Esophagus (tissue), 2 donors: Measurements from ENCODE around the gene SBDS. TPM values are rescaled to one million over a fixed set of nuclear protein-coding genes. Genes with fewer than 3 reads are reported as not detected.
A peak's percentile ranks its signal among the peaks of the same experiment; 100 is the strongest.
"Not testable (repeated sequence)": the region's sequence is repeated elsewhere in the genome, so short reads cannot be mapped to it uniquely, and the experiment has no call there.

ENCODE experiments used
- H3K27ac ChIP-seq, 2 donors: one replicate each; pipeline ENCODE4 v1.5.1; 2013; ENCODE audit warnings: low read depth in 2 of 2, mild to moderate bottlenecking in 2 of 2, inconsistent platforms in 1 of 2, low read length in 1 of 2, moderate library complexity in 1 of 2
- H3K27me3 ChIP-seq, 2 donors: one replicate each; pipeline ENCODE4 v1.6.1; 2013; ENCODE audit warnings: low read length in 2 of 2, control low read depth in 1 of 2, mild to moderate bottlenecking in 1 of 2; ENCODE audit not compliant: insufficient read depth in 2 of 2, control insufficient read depth in 1 of 2
- H3K36me3 ChIP-seq, 2 donors: one replicate each; pipeline ENCODE4 v1.6.1; 2013; ENCODE audit warnings: low read length in 1 of 2; ENCODE audit not compliant: control insufficient read depth in 2 of 2, insufficient read depth in 2 of 2
- H3K4me1 ChIP-seq, 2 donors: one replicate each; pipeline ENCODE4 v1.6.1; 2013; ENCODE audit warnings: low read length in 1 of 2; ENCODE audit not compliant: control insufficient read depth in 2 of 2, insufficient read depth in 2 of 2
- H3K4me3 ChIP-seq, 2 donors: one replicate each; pipeline ENCODE4 v1.5.1; 2013; ENCODE audit warnings: low read length in 2 of 2, mild to moderate bottlenecking in 2 of 2, low read depth in 1 of 2, moderate library complexity in 1 of 2
- H3K9me3 ChIP-seq, 2 donors: one replicate each; pipeline ENCODE4 v1.6.1; 2013; ENCODE audit warnings: mild to moderate bottlenecking in 2 of 2, low read depth in 1 of 2, low read length in 1 of 2, moderate library complexity in 1 of 2; ENCODE audit not compliant: control insufficient read depth in 2 of 2, insufficient read depth in 1 of 2
- WGBS, 2 donors: extraction: QIAGEN DNeasy Blood & Tissue Kit; methylation state at CpG; one replicate each; pipeline ENCODE4 v1.1.7; 2013; 5-methylcytosine and 5-hydroxymethylcytosine counted together
- polyA plus RNA-seq, 2 donors: library from polyadenylated mRNA; stranded (reverse); fragments of 200-250 nt; gene quantifications; one replicate each; pipeline ENCODE4 v1.2.3, GENCODE V29; 2013
- donor health status: healthy with polysubstance abuse.
- donor health status: Bipolar disorder and iron deficiency.

The SBDS gene
- polyA plus RNA-seq, 2 donors: 76.2 to 114 TPM

DNA sequence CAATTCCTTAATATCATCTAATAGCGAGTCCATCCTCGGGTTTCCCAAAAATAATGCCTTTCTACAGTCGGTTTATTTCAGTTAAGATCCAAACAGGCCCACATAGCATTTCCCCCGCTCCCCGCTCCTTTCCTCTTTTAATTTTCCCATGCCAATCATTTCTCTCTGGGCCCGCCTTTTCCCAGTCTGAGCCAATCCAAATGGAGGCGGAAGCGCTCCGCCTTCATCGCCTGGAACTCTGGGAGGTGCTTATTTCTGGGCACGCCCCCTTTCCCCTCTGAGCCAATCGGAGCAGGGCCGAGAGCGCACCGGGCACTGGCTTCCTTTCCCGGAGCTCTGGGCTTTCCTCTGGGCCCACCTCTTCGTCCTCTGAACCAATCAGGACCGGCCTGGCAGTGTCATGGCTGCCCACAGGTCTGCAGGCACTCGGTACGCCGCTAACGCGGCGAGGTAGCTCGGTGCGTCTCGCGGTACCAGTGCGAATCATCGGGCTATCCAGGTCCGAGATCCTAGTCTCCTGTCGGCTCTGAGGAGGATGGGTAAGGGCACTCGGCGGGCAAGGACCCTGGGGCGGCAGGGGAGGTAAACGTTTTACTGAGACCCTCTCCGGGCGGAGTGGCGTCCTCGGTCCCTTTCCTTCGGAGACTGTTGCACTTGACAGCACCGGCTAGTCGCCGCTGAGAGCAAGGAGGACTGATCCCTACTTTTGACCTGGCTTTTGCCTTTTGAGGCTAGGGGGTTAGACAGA, 1.2 kb upstream of the SBDS start, which contains the start of gene TYW1:
TYW1 (plus strand) TSS at position 390 of the 748 bp plus-strand sequence; CDS start at position 536, 146 bp downstream.
- H3K9me3 ChIP-seq, H3K27me3 ChIP-seq, H3K4me1 ChIP-seq, H3K36me3 ChIP-seq: not testable (repeated sequence)
- WGBS, 2 donors: 0% methylated on average over 44 of the region's 44 CpGs
- Histone ChIP-seq H3K27ac (peak within 1 kb of the TSS; percentile 87 to 88), H3K4me3 (peak within 1 kb of the TSS; percentile 70 to 78)

DNA sequence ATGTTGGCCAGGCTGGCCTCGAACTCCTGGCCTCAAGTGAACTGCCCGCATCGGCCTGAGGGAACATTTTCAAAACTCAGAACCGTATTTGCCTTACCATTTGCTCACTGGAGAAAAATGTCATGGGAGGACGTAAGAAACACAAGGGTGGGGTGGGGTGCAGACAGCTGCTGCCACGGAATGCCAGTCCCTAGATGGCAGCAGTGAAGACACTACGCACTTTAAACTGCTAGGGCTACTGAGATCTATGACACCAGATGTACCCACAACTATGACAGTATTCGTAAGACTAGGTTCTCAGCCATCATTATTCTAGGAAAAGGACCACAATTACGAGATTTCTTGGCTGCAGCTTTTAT, 716 bp downstream of the SBDS start:
- H3K27ac ChIP-seq: peak overlapping the region; percentile 96 to 99
- peak overlapping the region; percentile 74 to 81 for H3K4me3 ChIP-seq
- not testable (repeated sequence) for H3K4me1 ChIP-seq, H3K27me3 ChIP-seq, H3K36me3 ChIP-seq, H3K9me3 ChIP-seq
- WGBS, 2 donors: 1 to 2% methylated on average over 9 of the region's 9 CpGs

DNA sequence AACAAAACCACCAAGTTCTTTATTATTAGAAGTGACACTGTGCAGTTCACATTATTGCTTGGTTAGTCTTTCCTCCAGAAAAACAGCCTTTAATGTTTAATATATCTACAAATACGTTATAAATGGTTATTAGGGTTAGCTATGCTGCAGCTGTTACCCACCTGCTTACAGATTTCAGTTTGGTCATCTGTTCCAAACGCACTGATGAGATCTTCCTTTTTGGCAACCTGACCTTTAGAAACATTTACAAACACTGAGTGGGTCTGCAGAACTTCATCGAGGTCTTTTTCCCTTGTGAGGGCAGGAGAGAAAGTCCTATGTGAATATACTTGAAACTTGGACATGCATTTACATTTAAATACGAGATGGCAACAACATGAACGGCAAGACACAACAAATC, 1.3 kb downstream of the SBDS start:
- H3K36me3 ChIP-seq, H3K9me3 ChIP-seq, H3K27me3 ChIP-seq, H3K4me1 ChIP-seq: not testable (repeated sequence)
- Histone ChIP-seq H3K4me3 (peak overlapping the region in 1 of 2 donors; percentile 81), H3K27ac (peak overlapping the region in 1 of 2 donors; percentile 99)
- WGBS, 2 donors: 30 to 50% methylated on average over 4 to 5 of the region's 5 CpGs

DNA sequence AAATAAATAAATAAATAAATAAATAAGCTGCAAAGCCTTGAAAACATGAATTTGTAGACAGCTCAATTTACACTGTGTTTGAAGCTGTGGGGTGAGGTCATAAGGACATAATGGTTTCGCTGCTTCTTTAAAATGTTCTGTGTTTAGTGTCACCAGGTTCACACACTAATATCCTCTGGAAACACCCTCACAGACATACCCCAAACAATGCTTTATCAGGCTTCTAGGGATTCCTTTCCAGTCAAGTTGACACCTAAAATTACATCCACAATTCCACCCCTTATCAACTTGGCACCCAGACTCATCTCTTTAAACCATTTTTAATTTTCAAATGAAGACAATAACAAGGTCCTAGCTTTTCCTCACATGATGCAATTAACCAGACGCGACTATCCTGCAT, 5.8 kb downstream of the SBDS start:
- 82 to 100% methylated on average over 1 to 3 of the region's 3 CpGs for whole genome bisulfite sequencing, 2 donors
- H3K4me1 ChIP-seq, H3K27me3 ChIP-seq, H3K27ac ChIP-seq, H3K4me3 ChIP-seq, H3K9me3 ChIP-seq, H3K36me3 ChIP-seq: not testable (repeated sequence)

DNA sequence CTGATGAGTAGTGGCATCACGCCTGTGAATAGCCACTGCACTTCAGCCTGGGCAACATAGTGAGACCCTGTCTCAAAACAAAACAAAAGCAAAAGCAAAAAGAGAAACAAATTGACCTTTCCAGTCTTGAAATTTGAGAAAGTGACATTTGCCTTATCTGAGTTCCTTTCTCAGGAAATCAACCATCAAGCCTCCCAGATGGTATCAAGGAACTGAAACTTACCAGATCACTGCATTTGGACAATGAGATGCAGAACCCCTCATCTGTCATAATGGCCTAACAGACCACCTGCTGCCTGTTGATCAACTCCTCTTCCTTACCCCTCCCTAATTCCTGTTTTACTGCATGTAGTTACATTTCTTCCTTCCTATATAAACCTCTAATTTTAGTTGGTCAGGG, 15.1 kb downstream of the SBDS start:
- not testable (repeated sequence) for H3K27ac ChIP-seq, H3K36me3 ChIP-seq, H3K27me3 ChIP-seq, H3K4me3 ChIP-seq, H3K9me3 ChIP-seq, H3K4me1 ChIP-seq
- WGBS, 2 donors: 95 to 98% methylated on average over 1 of the region's 1 CpG

DNA sequence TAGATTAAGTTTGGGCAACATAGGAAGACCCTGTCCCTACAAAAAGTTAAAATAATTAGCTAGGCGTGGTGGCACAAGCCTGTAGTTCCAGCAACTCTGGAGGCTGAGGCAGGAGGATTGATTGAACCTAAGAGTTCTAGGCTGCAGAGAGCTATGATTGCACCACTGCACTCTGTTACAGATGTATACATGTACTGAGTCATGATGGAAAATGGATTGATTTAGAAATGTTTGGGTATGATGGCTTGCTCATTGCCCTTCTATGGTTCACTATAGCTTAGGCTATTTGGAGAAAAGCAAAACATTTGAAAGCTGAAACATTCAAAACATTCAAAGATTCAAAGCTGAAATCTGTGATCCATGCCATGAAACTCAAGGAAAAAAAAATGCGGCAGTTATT, 16.4 kb downstream of the SBDS start:
- H3K9me3 ChIP-seq, H3K36me3 ChIP-seq, H3K27me3 ChIP-seq, H3K4me3 ChIP-seq, H3K27ac ChIP-seq, H3K4me1 ChIP-seq: not testable (repeated sequence)
- 85 to 88% methylated on average over 2 of the region's 2 CpGs for WGBS, 2 donors

DNA sequence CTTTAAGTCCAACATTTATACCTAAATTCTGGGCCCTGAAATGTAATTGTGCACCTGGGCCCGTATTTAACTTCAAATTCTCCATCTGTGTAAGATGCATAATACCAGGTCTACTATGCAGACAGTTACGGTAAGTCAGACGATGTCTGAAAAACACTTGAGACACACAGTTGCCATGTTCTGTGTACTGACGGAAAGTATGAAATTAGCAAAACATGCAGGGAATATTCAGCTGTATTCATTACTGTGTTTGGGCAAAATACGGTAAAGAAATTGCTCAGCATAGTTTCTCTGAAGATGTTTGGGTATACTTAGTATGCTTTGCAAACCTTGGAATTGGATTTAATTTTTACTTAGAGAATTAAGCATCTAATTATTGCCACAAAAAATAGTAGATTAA, 17.1 kb downstream of the SBDS start:
- H3K27me3 ChIP-seq, H3K4me3 ChIP-seq, H3K27ac ChIP-seq, H3K36me3 ChIP-seq, H3K4me1 ChIP-seq, H3K9me3 ChIP-seq: not testable (repeated sequence)
- 78 to 84% methylated on average over 4 to 5 of the region's 5 CpGs for WGBS, 2 donors

DNA sequence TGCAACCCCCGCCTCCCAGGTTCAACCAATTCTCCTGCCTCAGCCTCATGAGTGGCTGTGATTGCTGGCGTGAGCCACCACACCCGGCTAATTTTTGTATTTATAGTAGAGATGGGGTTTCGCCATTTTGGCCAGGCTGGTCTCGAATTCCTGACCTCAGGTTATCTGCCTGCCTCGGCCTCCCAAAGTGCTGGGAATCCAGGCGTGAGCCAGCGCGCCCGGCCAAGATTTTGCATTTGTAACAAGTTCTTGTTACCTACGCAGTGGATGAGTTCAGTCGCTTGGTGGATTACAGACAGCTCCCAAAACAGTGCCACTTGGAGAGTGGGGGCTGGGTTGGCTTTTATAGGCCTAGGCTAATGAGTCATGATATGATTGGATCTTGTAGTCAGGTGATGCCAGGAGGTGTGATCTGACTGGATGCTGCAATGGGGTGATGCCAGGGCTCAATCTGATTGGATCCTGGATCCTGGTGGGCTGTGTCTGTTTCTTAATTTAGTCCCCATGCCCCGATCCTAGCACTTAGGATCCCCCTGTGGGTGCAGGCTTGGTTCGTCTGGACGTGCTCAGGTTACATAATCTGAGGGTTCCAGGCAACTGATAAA, 20.3 kb downstream of the SBDS start:
- Histone ChIP-seq H3K9me3 (peaks cover 0 to 2% of the 10 kb centered on the region in 2 donors), H3K36me3 (no peaks in the 10 kb centered on the region), H3K27me3 (no peaks in the 10 kb centered on the region), H3K4me3 (no peak overlapping the region), H3K4me1 (no peaks in the 10 kb centered on the region), H3K27ac (no peak overlapping the region)
- 84 to 86% methylated on average over 15 of the region's 15 CpGs for whole genome bisulfite sequencing, 2 donors

DNA sequence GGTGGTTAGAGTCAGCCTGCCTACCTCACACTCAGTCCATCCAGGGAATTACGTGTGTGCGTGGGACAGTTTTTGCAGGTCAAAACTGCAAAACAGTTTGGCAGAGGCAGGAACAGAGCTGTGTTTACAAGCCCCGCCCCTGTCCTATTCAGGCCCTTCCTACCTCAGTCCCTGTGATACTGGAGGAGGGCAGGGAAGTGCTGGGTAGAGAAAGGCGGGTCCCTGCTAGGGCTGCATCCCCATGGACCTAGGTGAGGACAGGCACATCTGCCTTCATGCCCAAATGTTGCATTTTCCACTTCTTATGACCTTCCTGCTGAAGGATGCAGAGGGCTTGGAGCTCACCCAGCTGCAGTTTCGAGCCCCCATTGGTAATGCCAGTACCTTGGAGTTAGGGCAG, 25.1 kb downstream of the SBDS start:
- H3K4me1 ChIP-seq: no peaks in the 10 kb centered on the region
- no peak overlapping the region for H3K4me3 ChIP-seq
- H3K27me3 ChIP-seq: no peaks in the 10 kb centered on the region
- peaks cover 0 to 2% of the 10 kb centered on the region in 2 donors for H3K9me3 ChIP-seq
- no peak overlapping the region for H3K27ac ChIP-seq
- H3K36me3 ChIP-seq: no peaks in the 10 kb centered on the region
- WGBS, 2 donors: 64 to 80% methylated on average over 5 of the region's 5 CpGs

DNA sequence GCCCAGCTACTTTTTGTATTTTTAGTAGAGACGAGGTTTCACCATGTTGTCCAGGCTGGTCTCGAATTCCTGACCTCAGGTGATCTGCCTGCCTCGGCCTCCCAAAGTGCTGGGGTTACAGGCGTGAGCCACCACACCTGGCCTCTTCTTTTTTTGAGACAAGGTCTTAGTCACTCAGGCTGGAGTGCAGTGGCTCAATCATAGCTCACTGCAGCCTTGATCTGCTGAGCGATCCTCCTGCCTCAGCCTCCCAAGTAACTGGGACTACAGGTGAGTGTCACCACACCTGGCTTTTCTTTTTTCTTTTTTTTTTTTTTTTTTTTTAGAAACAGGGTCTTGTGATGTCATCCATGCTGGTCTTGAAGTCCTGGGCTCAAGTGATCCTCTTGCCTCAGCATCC, 26.4 kb downstream of the SBDS start:
- H3K27me3 ChIP-seq, H3K9me3 ChIP-seq, H3K4me1 ChIP-seq, H3K36me3 ChIP-seq, H3K27ac ChIP-seq, H3K4me3 ChIP-seq: not testable (repeated sequence)
- 86 to 94% methylated on average over 5 of the region's 5 CpGs for whole genome bisulfite sequencing, 2 donors
